ENCODE measurements around the gene RARB.
A peak's percentile ranks its signal among the peaks of the same experiment; 100 is the strongest.

Gene RARB

GRCh38 chr3:25510797-25511196 lies 82.7 kb downstream of the RARB start:
- DNase-seq, result no peak

DNA sequence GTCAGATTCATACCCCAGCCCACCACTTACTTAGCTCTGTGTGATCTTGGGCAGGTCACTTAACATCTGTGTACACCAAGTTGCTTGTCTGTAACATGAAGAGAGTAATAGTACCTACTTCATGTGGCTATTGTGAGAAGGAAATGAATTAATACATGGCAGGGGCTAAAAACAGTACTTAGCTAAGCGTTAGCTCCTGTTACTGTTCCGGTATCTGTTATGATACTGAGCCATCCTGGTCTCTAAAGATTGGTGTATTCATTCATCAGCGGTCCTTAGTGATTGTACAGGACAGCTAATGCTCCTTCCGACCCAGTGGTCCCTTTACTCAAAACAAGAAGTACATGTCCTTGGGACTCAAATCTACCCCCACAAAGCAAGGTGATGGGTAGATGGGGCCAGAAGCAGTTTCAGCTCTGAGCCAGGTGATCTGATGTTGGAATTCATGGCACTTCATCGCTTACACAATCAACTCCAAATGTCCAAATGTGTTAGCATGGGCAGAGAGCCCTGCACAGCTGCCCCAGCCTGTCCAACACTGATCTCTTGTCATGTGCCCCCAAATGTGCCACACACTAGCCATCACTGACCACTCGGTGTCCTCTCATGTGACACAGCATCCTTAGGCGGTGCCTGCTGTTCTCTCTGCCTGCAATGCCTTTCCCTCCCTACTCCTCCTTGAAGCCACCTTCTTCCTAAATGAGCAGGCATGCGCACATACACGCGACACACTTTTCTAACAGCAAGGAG lies 84.1 kb downstream of the RARB start:
- DNase-seq, result no peak

- DNase-seq, result no peak
Measured at GRCh38 chr3:25513642-25514266, 85.7 kb downstream of the RARB start.

DNA sequence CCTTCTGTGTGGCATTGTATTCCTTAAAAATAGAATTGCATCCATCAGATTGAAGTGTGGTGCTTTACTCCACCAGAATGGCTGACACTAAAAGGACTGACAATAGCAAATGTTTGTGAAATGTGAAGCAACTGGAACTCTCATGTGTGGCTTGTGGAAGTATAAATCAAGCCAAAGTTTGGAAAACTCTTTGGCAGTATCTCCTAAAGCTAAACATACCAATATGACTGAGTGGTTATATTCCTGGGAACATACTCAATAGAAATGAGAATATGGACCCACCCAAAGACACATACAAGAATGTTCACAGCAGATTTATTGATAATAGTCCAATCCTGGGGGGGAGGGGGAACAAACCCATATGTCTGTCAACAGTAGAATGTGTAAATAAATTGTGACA lies 87.1 kb downstream of the RARB start:
- DNase-seq, result no peak

- no peak for DNase-seq
Measured at GRCh38 chr3:25520926-25521559, 93.0 kb downstream of the RARB start.

DNA sequence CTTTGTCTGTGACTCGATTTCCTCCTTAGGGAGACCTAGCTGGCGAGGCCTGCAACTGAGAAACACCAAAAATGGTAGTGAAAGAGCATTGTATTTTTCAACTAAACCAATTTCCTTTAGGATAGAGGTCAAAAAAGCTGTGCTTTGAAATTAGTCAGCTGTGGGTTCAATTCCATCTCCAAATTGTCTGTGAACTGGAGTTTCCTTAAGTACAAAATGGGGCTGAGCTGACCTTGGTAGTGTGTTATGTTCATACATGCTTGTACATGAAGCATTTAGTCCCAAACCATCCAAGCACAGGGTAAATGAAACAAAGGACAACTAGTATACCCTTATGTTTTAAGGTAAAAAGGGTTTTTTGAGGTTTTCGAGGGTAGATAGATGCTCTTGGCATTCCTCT lies 99.3 kb downstream of the RARB start:
- no peak for DNase-seq

GRCh38 chr3:25527801-25528200 lies 99.7 kb downstream of the RARB start:
- no peak for DNase-seq

- no peak for DNase-seq
Measured at GRCh38 chr3:25531971-25532370, 103.9 kb downstream of the RARB start.

DNA sequence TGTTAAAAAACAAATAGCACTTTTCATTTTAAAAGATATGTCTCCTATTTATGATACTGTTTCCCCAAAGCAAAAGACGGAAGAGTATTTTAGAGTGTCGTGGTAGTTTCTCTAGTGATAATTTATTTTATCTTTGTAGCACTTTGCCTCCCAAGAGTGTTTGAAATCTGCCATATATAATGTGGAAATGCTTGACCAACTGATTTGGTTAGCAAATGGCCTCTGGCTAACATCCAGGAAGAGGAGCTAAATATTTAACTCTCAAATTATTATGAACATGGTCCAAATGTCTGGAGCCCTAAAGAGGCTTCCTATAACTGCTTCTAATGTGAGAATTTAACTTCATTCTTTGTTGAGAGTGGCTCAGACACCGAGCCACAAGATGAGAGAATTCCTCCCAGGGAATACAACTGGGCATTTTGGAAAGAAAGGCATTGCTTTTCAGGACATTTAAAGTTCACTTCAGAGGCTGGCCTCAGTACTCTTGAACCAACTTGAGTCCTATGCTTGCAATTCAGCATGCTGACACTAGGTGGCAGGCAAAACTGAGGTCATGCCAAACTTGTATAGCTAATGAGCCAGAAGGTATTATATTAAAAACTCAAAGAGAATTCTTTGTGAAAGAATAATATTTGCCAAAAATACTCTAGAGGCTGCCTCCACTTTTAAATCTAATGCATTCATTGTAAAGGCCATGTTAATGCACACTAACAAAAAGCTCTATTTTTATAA lies 104.5 kb downstream of the RARB start:
- peak; percentile 22 to 53 for DNase-seq

- DNase-seq, result no peak
Measured at GRCh38 chr3:25533399-25533798, 105.3 kb downstream of the RARB start.

DNA sequence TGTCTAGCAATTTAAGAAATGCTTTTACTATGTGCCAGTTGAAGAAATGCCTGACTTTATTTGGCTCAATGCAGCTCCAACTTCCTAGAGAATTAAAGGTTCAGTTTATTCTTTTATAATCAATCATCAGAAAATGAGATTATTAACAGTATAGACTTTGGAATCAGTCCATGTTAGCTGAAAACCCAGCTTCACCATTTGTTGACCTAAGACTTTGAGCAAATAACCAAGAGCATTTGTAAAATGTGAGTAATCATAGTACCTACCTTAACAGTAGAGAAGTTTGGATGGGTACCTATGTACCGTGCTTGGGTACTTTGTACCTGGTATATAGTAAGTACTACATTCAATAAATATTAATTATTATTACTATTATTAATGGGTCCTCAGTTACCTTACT lies 105.9 kb downstream of the RARB start:
- DNase-seq, result no peak

DNA sequence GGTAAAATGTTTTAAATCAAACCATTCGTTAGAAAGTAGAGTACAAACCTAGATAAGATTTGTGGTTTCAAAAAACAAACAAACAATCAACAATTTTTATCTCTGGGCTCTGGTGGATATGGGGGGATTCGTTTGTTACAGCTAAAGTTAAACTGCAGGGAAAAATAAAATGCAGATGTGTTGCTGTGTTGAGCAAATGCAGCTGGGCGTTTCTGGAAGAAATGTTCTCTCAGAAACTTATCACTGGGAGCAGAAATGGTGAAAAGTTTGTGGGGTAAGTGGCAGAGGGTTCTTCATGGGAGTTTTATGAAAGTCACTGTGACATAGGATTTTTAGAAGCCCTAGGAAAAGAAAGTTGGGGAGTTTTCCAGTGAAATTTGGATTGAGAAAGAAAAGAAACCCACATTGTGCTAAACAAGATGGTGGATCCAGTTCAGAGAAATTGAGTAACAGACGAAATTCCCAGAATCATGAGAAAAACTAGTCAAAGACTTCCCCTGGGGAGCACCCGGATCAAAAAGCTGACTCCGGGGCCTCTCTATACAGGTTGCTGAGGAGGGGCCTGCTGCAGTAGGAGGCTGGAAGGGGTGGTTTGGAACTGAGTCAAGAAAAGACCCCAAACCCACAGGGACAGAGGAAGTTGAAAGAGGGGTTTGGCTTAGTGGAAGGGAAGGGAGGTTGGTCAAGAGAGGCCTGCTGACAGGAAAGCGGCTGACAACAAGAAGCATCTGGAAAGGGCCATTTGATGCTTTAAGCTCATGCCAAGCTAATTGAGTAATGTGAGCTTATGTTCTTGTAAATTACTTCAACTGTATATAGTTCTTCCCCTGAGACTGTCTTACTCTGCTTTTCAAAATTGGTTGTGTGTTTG lies 108.7 kb downstream of the RARB start:
- no peak for DNase-seq

GRCh38 chr3:25537516-25537915 lies 109.5 kb downstream of the RARB start:
- no peak for DNase-seq

- no peak for DNase-seq
Measured at GRCh38 chr3:25540273-25540672, 112.2 kb downstream of the RARB start.

- no peak for DNase-seq
Measured at GRCh38 chr3:25542492-25543039, 114.5 kb downstream of the RARB start.

DNA sequence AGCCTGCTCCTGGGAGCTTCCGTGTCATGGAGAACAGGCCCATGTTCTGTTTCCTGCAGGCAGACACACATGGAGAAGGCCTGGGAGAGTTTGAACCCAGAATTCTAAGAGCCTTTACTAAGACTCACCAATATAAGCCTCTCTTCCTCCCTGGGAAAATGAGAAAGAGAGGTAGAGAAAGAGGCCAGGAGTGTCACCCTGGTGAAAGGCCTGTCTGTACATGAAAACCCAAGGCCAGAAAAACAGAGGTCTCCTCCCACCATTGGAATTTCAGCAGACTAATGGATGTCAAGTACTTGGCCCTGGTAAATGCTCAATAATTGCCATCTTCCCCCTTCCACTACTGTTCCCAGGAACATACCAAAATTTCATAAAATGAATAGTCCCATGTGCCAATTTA lies 119.0 kb downstream of the RARB start:
- no peak for DNase-seq

DNA sequence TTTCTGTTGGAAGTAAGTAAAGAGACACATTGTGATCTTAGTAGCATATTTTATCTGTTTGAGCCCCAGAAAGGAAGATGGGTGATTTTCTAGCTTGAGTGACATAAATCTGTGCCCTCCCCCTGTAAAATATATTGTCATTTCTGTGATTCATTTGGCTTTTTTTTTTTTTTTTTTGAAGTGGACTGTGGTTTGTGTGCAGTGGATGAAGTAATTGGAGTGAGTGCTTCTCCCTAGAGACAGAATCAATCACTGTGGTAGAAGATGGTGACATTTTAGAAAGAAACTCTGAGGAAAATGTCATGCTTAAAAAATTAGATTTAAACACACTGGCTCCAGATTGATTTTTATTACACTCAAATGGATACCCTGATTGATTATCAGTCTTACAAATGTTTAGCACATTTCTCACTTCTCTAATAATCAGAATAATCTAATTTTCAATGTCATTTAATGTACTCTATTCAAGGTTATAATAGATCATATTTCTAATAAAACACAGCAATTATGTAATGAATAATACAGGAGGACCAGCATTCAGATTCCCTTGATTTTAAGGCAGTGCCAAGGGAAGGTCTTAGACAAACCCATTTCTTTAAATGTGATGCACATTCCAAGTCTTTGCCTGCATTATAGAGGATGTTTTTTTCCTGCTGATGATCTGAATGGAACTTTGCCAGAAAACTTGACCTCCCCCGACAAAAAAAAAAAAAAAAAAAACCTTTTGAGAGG lies 120.0 kb downstream of the RARB start:
- DNase-seq, result no peak

GRCh38 chr3:25548836-25549235 lies 120.8 kb downstream of the RARB start:
- no peak for DNase-seq

DNA sequence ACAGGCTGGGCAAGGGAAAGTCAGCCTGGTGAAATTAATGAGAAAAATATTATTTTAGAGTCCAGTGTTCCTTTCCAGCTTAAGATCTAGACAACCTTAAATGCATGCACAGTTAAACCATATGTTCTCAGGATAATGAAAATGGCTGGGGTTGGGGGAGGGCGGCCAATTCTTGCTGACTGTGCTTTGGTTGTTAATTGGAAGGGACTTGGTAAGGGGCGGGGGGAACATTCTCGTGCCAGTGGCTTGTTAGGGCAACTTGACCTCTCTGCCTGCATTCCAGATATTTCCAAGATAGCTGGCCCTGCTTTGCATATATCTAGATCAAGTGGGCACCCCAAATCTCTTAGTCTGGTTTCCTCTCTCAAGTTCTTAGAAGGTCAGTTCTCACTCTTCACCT lies 124.2 kb downstream of the RARB start:
- DNase-seq, result no peak

- no peak for DNase-seq
Measured at GRCh38 chr3:25554376-25554775, 126.3 kb downstream of the RARB start.

DNA sequence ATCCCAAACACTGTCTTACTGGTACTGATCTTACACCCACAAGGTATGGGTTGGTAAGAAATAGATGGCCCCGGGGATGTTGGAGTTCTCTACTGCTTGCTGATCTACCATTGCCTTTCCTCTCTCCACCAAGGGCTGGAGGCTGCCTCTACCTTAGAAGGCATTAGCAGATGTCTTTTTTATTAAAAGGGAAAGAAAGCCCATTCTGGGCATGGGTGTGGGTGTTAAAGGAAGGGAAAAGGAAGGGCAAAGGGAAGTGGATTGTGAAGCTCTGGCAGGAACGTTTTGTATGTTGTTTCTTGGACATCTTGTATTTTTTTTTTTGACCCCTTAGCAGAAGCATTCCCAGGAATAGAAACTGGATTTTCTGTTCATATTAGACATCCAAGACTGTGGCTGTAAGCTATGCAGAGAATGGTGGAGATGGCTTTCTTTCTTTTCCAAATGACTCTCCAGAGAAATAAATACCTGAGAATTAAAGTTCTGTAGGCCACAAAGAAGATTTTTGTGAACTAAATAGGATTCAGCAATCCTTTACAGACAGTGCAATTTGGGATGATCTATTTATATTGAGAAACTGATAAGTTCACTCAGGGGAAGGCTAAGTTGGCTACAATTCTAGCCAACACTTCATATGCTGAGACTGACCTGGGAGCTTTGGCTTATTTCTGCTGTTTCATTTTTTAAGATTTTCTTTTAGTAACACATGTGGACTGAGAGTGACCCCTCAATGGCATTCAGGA lies 127.8 kb downstream of the RARB start:
- no peak for DNase-seq
